Activated CD4-positive, CD25-positive, alpha-beta regulatory T cell treated with anti-CD3 and anti-CD28 coated beads, Interleukin-2, amount 50 U/mL, for 24 hours (primary cell): ENCODE data around the gene C1QL2.

Experiments used
- ATAC-seq, 2 donors: fragments of 150-1000 bp; cut with Tn5 transposase; one replicate each; pipeline ENCODE4 v1.10.0; 2021; ENCODE audit warnings: mild to moderate bottlenecking in 1 of 2, moderate library complexity in 1 of 2

Gene C1QL2

GRCh38 chr2:119136093-119136492, 22.5 kb downstream of the C1QL2 start:
- ATAC-seq = no peak

- ATAC-seq = no peak
Measured at GRCh38 chr2:119134775-119135174, 23.8 kb downstream of the C1QL2 start.

DNA sequence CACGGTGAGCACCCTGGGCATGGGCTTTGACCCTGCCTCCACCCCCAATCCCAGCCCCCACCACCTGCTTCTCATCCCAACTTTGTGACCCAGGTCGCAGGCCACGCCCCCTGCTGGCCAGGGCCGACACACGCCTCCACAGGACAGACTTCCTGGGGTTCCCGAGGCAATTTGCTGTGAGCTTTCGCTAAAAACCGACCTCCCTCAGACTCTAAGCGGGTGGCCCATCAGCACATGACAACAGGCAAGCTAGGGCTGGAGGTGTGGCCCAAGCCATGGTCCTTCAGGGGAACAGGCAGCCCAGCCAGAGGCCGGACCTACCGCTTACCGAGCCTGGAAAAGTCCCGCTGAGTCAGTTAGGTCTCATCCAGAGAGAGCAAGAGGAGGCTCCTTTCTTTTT, 31.9 kb downstream of the C1QL2 start:
- ATAC-seq = no peak

- ATAC-seq = no peak
Measured at GRCh38 chr2:119123389-119123788, 35.2 kb downstream of the C1QL2 start.

DNA sequence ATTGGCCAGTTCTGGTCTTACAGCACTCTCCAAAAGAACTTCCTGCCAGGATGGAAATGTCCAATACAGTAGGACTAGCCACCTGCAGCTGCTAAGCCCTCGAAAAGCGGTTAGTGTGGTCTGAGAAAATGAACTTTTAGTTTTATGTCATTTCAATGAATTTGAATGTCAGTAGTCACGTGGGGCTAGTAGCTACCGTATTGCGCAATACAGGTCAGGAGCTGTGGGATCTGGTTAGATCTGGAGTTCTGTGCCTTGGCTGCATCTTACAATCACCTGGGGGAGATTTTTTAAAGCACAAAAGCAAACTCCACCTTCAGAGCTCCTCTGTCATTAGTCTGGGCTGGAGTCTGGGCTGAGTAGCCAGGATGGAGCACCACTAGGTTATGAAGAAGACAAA, 35.9 kb downstream of the C1QL2 start:
- ATAC-seq = no peak

- ATAC-seq = no peak
Measured at GRCh38 chr2:119119999-119120756, 38.4 kb downstream of the C1QL2 start.

DNA sequence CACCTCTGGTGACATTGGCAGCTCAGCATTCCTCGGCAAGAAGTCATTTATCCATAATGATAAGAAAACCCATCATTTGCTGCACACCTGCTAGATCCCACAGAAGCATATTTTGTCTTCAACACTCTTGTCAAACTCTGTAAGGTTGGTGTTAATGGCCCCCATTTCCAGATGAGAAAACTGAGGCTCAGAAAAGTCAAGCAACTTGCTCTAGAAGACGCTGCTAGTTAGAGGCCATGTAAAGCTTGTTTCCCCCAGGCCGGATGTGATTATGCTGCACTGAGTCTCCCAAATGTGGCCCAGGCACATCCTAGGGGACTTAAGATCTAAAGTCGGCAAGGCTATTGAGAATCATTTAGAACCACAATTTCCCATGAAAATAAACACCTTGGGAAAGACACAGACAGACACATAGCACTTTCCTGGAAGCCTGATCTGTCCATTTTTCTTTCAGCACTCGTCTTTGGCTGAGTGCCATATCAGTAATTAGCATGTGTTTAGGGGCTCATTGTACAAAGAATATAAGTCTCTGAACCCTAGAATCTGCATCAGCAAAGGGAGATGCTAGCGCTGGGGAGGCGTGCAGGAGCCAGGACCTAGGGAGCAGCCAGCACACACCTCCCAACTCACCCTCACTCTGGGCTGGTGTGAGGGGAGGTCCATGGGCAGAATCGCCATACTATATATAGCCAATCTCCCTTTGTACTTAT, 39.3 kb downstream of the C1QL2 start:
- no peak for ATAC-seq

GRCh38 chr2:119117891-119118882, 40.4 kb downstream of the C1QL2 start:
- ATAC-seq = no peak

- no peak for ATAC-seq
Measured at GRCh38 chr2:119117408-119117807, 41.1 kb downstream of the C1QL2 start.

DNA sequence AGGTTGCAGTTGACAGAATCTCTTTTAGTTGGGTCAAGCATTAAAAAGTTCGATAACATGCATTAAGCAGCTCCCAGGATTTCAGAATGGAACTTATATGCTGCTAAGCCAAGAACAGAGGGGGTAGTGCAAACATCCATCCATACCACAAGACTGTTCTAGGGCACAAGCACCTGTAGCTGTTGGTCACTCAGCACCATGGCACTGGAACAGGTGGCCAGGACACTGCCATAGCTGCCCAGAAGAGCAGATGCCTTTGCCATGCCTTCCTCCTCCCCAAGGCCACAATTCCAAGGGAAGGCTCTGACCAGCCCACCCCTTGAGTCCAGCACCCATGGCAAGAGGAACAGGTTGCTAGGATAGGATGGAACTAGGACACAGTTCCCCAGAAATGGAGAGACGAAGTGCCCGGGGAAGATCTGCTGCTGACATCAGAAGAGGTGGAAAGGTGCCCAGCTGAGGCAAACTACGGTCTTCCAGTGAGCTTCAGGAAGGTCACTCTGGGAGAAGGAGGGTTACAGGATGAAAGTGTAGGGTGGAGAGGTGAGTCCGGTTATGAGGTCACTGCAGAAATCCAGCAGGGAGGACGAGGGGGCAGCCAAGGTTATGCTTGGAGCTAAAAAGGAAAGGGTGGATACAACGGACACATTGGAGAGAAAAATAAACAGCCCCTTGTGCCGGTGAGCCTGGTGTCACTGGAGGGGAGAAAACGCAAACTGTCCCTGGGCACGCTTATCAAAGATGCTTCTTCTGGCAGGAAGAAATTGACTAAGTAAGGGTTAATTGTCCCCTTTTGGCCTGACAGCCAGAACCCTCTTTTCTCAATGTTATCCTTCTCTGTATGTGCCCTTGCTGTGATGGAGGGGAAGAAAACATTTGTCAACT, 41.9 kb downstream of the C1QL2 start:
- no peak for ATAC-seq

GRCh38 chr2:119114266-119114665, 44.3 kb downstream of the C1QL2 start:
- no peak for ATAC-seq

DNA sequence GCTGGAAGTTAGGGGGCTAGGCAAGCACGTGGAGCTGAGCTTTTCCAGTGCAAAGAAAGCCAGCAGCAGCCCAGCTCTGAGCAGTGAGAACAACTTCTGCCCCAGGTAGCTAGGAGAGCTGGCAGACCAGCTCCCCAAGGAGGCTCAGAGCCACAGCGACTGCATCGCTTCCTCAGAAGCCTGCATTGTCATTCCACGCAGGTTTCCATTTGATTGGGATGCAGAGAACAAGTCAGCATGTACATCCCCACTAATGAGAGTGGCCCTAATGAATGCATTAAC, 45.1 kb downstream of the C1QL2 start:
- ATAC-seq = no peak

GRCh38 chr2:119112770-119113488, 45.6 kb downstream of the C1QL2 start:
- no peak for ATAC-seq

DNA sequence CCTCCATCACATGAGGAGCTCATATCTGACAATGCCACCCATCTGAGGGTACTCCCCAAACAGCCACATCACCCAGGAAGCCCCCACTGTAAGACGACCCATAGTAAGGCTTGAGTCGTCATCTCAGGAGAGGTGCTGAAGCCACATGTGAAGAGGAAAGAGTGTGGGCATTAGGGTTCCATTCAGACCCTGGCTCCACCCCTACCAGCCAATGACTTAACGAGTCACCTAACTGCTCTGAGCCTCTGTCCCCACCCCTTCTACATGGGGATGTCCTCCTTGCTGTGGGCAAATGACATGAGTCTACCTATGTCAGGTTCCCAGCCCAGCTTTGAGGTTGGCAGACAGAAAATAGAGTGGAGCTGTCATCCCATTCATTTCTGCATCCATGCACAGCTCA, 46.3 kb downstream of the C1QL2 start:
- ATAC-seq = no peak

- ATAC-seq = no peak
Measured at GRCh38 chr2:119111115-119111975, 47.2 kb downstream of the C1QL2 start.

- ATAC-seq = no peak
Measured at GRCh38 chr2:119109866-119110265, 48.7 kb downstream of the C1QL2 start.

DNA sequence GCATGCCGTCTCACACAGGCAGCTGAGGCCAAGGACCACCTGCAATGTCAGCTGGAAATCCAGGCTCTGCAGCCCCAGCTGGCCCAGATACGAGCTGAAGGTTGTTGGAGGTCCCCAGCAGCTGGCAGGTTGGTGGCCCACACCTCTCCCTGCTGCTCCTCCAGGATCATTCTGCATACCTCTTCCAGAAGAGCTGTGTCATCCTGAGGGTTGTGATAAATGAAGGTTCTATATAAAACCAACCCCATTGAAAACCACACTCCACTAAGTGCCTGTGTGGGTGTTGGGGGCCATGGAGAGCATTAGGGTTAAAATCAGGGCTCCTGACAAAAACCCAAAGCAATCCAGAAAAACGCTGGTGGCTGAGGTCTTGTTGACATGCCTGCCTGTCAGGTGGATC, 50.4 kb downstream of the C1QL2 start:
- ATAC-seq = no peak

DNA sequence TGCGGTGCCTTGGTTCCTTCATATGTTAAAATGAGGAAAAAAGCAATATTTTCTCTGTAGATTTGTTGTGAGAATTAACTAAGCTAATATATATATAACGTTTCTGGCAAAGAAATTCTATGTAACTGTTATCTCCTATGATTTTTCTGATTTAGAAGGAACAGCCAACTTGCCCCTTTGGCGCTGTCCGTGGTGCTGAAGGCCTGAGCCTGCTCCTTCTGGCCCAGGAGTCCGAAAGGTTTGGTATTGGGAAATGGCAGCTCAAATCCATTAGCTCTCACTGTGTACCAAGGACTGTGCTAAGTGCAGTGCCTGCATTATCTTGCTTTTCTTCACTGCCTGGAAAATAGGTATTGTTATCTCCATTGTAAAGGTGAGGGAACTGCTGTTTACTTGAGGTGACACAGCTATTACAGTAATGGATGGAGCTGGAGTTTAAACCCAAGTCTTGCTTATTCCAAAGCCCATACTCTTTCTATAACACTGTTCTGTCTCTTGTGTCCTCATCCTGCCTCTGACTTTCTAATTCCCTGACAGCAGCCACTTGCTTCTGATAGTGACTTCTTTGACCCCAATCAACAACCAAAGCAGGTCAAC, 52.2 kb downstream of the C1QL2 start:
- ATAC-seq = no peak
